C1 segment of cervical spinal cord (tissue), 14 donors: ENCODE data around the gene CNTNAP2.

ENCODE experiments used
- DNase-seq, 14 donors: peaks; one replicate each; lab custom pipeline; 2025; lab: John Stamatoyannopoulos, UW

Gene CNTNAP2

GRCh38 chr7:146414937-146415336, 298.3 kb downstream of the CNTNAP2 start:
- DNase-seq, result no peak

GRCh38 chr7:146417176-146417575, 300.6 kb downstream of the CNTNAP2 start:
- DNase-seq, result no peak

DNA sequence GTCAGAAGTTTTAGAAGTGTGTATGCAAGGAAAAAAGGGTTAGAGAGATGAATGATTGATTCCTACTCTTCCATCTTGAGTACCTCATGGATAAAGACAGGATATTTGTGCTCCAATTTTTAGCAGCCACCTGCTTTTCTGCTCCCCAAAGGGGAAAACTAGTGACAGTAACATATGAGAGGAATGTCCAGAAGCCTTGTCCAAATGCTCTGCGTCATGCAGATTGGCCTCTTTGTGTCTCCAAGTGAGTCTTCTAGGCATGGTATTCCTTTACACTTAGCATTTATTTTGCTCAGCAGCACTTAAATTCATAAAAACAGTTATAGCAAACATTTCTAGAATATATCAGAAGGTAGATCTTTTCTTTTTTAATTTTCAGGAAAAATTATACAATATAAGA, 306.8 kb downstream of the CNTNAP2 start:
- DNase-seq, result peak in 1 of 14 donors; percentile 1

- no peak for DNase-seq
Observed at GRCh38 chr7:146424084-146424483, 307.5 kb downstream of the CNTNAP2 start.

DNA sequence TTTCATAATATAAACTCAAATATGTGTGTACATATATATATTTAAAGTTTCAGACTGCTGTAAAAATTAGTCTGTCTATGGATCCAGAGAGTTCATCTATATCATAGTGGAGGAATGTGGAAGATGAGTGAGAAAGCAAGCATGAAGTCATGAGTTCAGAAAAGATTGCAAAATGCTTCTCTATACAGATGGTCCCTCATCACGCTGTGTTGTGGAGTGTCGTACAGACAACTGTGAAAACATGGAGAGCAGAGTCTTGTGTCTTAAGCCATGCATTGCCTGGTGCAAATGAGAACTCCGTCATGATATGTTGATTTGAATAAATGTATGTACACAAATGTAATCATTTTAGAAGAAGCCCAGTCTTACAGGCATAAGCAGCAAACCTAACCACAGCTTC, 316.9 kb downstream of the CNTNAP2 start:
- peak in 1 of 14 donors; percentile 0 for DNase-seq

DNA sequence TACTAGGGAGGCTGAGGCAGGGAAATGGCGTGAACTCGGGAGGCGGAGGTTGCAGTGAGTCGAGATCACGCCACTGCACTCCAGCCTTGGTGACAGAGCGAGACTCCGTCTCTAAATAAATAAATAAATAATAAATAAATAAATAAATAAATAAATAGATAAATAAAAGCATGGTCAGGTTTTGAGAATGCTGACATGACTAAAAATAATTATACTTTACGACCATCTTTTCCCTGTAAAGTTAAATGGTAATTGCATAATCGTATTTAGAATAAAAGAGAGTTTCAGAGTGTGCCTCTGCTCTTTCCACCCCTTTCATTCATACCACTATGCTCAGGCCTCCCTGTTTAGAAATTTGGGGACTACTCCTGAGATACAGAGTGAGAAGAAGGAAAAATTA, 326.5 kb downstream of the CNTNAP2 start:
- no peak for DNase-seq

- DNase-seq, result no peak
Observed at GRCh38 chr7:146449625-146450024, 333.0 kb downstream of the CNTNAP2 start.

- DNase-seq, result no peak
Observed at GRCh38 chr7:146455091-146455655, 338.6 kb downstream of the CNTNAP2 start.

- DNase-seq, result no peak
Observed at GRCh38 chr7:146479040-146479439, 362.4 kb downstream of the CNTNAP2 start.

DNA sequence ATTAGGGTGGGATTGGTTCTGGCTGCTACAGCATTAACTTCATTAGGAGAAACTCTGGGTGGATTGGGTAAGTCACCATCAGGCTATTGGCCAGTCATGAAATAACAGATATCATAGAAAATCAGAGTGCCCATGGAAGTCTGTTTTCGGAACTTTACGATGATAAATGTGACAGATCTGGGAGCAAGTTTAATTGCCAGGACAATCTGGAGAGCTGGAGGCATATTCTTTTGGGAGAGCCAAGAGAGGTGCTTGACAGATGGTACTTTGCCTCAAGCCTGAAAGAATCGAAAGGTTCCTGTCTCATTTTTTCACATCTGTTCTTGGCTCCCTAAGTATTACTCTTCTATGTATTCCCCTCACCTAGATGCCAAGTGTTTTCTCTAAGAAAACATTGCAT, 369.9 kb downstream of the CNTNAP2 start:
- peak in 1 of 14 donors; percentile 80 for DNase-seq

DNA sequence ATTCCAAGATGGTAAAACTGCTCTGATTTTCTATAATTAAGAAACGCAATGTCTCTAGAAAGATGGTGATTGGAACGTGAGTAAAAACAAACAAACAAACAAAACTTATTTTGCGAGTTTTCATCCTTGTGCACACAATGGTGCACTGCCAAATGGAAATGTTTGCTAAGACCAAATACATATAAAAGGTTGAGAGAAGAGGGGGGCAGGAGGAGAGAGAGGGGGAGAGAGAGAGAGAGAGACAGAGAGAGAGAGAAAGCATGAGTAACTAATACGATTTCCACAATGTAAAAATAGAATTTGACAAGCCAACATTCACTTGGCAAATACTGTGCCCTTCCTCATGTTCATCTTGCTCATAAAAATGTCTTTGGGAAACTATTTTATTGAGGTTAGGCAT, 375.4 kb downstream of the CNTNAP2 start:
- DNase-seq, result no peak

GRCh38 chr7:146494952-146495596, 378.5 kb downstream of the CNTNAP2 start:
- DNase-seq, result no peak

GRCh38 chr7:146496657-146497056, 380.1 kb downstream of the CNTNAP2 start:
- no peak for DNase-seq

DNA sequence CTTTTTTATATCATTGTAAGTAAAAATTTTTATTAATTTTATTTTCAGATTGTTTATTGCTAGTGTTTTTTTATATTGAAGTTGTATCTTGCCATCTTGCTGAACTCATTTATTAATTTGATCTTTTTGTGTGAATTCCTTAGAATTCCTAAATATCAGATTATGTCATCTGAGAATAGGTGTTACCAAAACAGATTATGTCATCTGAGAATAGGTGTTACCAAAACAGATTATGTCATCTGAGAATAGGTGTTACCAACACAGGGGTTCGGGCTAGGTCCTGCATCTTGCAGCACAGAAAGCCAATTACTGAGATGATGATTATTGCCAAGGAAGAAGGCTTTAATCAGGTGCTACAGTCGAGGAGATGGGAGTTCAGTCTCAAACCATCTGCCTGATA, 383.4 kb downstream of the CNTNAP2 start:
- DNase-seq, result no peak

- DNase-seq, result no peak
Observed at GRCh38 chr7:146503844-146504243, 387.2 kb downstream of the CNTNAP2 start.

GRCh38 chr7:146510088-146510680, 393.6 kb downstream of the CNTNAP2 start:
- DNase-seq, result no peak

- no peak for DNase-seq
Observed at GRCh38 chr7:146514304-146514703, 397.7 kb downstream of the CNTNAP2 start.

GRCh38 chr7:146528581-146528980, 412.0 kb downstream of the CNTNAP2 start:
- DNase-seq, result no peak

GRCh38 chr7:146539836-146540235, 423.2 kb downstream of the CNTNAP2 start:
- no peak for DNase-seq

DNA sequence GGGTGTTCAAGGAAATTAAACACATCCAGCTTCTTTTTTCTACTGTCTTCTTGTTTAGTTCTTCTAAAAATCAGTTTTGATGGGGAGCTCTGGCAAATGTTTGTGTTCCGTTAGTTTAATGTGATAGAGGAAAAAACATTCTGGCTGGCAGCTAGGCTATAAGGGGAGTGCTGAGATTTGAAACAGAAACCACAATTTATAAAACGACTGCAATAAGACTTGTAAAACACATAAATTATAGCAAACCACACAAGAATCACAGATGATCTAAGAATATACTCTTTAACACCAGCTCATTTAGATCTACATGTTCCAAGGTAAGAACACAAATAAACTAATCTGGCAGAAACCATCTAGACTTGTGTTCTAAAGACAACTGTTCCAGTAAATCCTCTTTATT, 425.5 kb downstream of the CNTNAP2 start:
- no peak for DNase-seq

GRCh38 chr7:146544748-146545147, 428.1 kb downstream of the CNTNAP2 start:
- DNase-seq, result no peak

DNA sequence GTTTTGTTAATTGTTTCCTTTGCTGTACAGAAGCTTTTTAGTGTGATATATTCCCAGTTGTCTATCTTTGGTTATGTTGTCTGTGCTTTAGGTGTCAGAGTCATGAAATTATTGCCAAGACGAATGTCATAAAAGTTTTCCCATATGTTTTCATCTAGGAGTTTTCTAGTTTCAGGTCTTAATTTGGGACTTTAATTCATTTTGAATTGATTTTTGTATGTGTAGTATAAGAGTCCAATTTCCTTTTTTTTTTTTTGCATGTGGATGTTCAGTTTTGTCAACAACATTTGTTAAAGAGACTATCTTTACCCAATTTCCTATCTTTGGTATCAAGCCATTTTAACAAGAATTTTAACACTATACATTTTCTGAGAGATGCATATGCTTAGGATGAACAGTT, 432.2 kb downstream of the CNTNAP2 start:
- DNase-seq, result no peak

DNA sequence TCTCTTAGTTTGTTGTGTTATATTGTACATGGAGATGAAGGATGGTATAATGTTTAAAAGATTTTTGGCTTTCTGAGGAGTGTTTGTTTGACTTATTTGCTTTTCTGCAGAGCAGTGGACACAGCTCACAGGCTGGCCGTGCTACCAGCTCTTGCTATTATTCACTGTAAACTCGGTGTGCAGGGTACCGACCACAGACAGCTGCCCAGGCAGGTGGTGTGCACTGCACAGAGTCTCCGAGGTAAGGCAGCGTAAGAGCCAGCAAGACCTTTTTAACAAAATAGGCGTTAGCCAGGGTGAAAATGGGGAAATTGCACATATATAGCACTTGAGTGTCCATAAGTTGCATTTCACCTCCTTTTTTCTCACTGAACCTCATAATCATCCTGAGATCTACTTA, 438.0 kb downstream of the CNTNAP2 start:
- no peak for DNase-seq
